ENCODE data around the gene TANC1.

TANC1 gene

GRCh38 chr2:159160412-159160811 lies 192.0 kb downstream of the TANC1 start:
- Histone ChIP-seq H3K9ac (ENCODE audit: low read length) (no peak overlapping the region), H3K9me3 (ENCODE audit: control insufficient read depth, insufficient read depth, low read depth, low read length) (no peaks in the 10 kb centered on the region), H3K27ac (ENCODE audit: low read depth, low read length) (no peak overlapping the region), H3K4me1 (ENCODE audit: control insufficient read depth, insufficient read depth, low read length) (peaks cover 3% of the 10 kb centered on the region; the same call in 1 of the 2 replicates), H3K27me3 (ENCODE audit: control insufficient read depth, insufficient read depth, low read length) (no peaks in the 10 kb centered on the region), H3K4me3 (ENCODE audit: low read depth, low read length) (no peak overlapping the region), H3K36me3 (ENCODE audit: control insufficient read depth, insufficient read depth, low read length) (peaks cover 4% of the 10 kb centered on the region; the same call in 1 of the 2 replicates)

DNA sequence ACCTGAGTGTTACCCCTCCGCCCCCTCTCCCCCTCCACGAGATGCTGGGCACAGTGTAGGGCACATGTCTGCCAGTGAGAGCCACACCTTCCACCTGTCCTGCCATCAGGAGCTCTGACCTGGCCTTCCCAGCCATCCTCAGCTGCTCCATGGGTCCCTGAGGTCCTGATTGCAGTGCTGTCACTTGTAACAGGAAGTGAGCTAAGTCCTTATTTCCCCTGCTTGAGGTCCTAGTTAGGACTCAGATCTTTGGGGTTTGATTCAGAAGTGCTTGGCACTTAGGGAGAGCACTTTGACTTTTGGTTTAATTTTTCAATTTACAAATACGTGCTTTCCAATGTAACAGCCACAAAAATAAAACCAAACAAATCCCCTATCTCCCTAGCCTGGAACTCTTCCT lies 192.5 kb downstream of the TANC1 start:
- no peaks in the 10 kb centered on the region for H3K4me1 ChIP-seq (ENCODE audit: control insufficient read depth, insufficient read depth, low read length)
- H3K36me3 ChIP-seq (ENCODE audit: control insufficient read depth, insufficient read depth, low read length), result peaks cover 4% of the 10 kb centered on the region; the same call in 1 of the 2 replicates
- no peaks in the 10 kb centered on the region for H3K9me3 ChIP-seq (ENCODE audit: control insufficient read depth, insufficient read depth, low read depth, low read length)
- H3K27ac ChIP-seq (ENCODE audit: low read depth, low read length), result no peak overlapping the region
- no peak overlapping the region for H3K9ac ChIP-seq (ENCODE audit: low read length)
- H3K27me3 ChIP-seq (ENCODE audit: control insufficient read depth, insufficient read depth, low read length), result no peaks in the 10 kb centered on the region
- H3K4me3 ChIP-seq (ENCODE audit: low read depth, low read length), result no peak overlapping the region

DNA sequence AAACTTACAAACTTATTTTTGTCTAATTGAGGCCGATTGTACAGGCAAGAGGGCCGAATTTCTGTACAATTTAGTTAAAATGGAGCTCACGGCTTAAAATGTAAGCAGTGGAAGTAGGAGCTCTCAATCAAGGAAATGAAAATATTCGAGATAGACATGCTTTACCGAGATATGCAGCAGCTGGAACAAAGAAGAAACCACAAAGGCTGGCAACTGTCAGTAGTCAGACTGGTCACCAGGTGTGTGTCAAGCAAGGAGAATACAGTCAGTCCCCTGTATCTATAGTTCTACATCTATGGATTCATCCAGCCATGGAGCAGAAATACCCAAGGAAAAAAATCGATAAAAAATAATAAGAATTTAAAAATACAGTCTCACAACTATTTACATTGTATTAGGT lies 195.5 kb downstream of the TANC1 start:
- no peaks in the 10 kb centered on the region for H3K4me1 ChIP-seq (ENCODE audit: control insufficient read depth, insufficient read depth, low read length)
- no peak overlapping the region for H3K4me3 ChIP-seq (ENCODE audit: low read depth, low read length)
- H3K36me3 ChIP-seq (ENCODE audit: control insufficient read depth, insufficient read depth, low read length), result peaks cover 4% of the 10 kb centered on the region; the same call in 1 of the 2 replicates
- no peaks in the 10 kb centered on the region for H3K27me3 ChIP-seq (ENCODE audit: control insufficient read depth, insufficient read depth, low read length)
- peaks cover 5% of the 10 kb centered on the region; the same call in 1 of the 2 replicates for H3K9me3 ChIP-seq (ENCODE audit: control insufficient read depth, insufficient read depth, low read depth, low read length)
- H3K27ac ChIP-seq (ENCODE audit: low read depth, low read length), result no peak overlapping the region
- H3K9ac ChIP-seq (ENCODE audit: low read length), result no peak overlapping the region

GRCh38 chr2:159164457-159164911 lies 196.0 kb downstream of the TANC1 start:
- Histone ChIP-seq H3K4me3 (ENCODE audit: low read depth, low read length) (no peak overlapping the region), H3K27me3 (ENCODE audit: control insufficient read depth, insufficient read depth, low read length) (no peaks in the 10 kb centered on the region), H3K9ac (ENCODE audit: low read length) (no peak overlapping the region), H3K36me3 (ENCODE audit: control insufficient read depth, insufficient read depth, low read length) (peaks cover 7% of the 10 kb centered on the region; the same call in 1 of the 2 replicates), H3K27ac (ENCODE audit: low read depth, low read length) (no peak overlapping the region), H3K9me3 (ENCODE audit: control insufficient read depth, insufficient read depth, low read depth, low read length) (peaks cover 5% of the 10 kb centered on the region; the same call in 1 of the 2 replicates), H3K4me1 (ENCODE audit: control insufficient read depth, insufficient read depth, low read length) (no peaks in the 10 kb centered on the region)

DNA sequence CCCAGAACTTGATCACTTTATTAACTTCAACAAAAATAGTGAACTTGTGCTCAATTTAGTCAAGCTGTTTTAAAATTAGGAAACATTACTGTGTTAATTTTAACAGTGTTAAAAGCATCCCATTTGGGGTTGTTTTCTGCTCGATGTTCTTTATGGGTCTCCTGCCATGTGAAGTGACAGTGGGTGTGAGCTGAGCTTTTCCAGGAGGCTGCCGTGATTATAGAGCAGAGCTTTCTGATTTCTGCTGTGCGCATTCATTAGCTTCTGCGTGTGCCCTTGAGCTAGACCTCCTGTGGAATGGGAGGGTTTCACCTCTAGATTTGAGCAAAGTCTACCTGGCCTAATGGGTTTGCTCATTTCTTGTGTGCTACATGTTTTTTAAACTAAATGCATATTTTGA lies 196.6 kb downstream of the TANC1 start:
- Histone ChIP-seq H3K4me3 (ENCODE audit: low read depth, low read length) (no peak overlapping the region), H3K36me3 (ENCODE audit: control insufficient read depth, insufficient read depth, low read length) (peaks cover 7% of the 10 kb centered on the region; the same call in 1 of the 2 replicates), H3K4me1 (ENCODE audit: control insufficient read depth, insufficient read depth, low read length) (no peaks in the 10 kb centered on the region), H3K27ac (ENCODE audit: low read depth, low read length) (no peak overlapping the region), H3K9ac (ENCODE audit: low read length) (no peak overlapping the region), H3K27me3 (ENCODE audit: control insufficient read depth, insufficient read depth, low read length) (no peaks in the 10 kb centered on the region), H3K9me3 (ENCODE audit: control insufficient read depth, insufficient read depth, low read depth, low read length) (peaks cover 5% of the 10 kb centered on the region; the same call in 1 of the 2 replicates)

DNA sequence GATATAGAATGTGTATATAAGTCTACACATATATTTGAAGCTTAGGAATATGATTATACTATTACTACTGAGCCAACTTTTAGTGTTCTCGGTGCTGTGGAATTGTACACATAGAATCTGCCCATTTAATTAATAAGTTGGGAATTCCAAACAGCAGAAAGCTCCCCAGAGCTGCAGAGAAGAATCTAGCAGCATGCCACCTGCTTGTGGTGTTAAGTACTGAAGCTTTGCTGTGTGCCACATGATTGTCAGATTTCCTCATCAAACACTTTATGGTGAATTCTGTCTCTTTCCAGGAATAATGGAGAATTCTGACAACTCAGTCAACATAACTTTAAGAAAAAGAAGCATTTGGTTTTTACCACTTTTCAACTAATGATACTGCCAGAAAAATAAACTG lies 200.3 kb downstream of the TANC1 start:
- no peak overlapping the region for H3K4me3 ChIP-seq (ENCODE audit: low read depth, low read length)
- H3K27ac ChIP-seq (ENCODE audit: low read depth, low read length), result no peak overlapping the region
- peaks cover 14% of the 10 kb centered on the region for H3K36me3 ChIP-seq (ENCODE audit: control insufficient read depth, insufficient read depth, low read length)

GRCh38 chr2:159169187-159169586 lies 200.7 kb downstream of the TANC1 start:
- no peaks in the 10 kb centered on the region for H3K4me1 ChIP-seq (ENCODE audit: control insufficient read depth, insufficient read depth, low read length)
- H3K27me3 ChIP-seq (ENCODE audit: control insufficient read depth, insufficient read depth, low read length), result no peaks in the 10 kb centered on the region
- H3K36me3 ChIP-seq (ENCODE audit: control insufficient read depth, insufficient read depth, low read length), result peaks cover 14% of the 10 kb centered on the region
- no peak overlapping the region for H3K4me3 ChIP-seq (ENCODE audit: low read depth, low read length)
- H3K27ac ChIP-seq (ENCODE audit: low read depth, low read length), result no peak overlapping the region
- no peak overlapping the region for H3K9ac ChIP-seq (ENCODE audit: low read length)
- H3K9me3 ChIP-seq (ENCODE audit: control insufficient read depth, insufficient read depth, low read depth, low read length), result peaks cover 5% of the 10 kb centered on the region; the same call in 1 of the 2 replicates

More for the DNA sequence above, 200.3 kb downstream of the TANC1 start:
- Histone ChIP-seq H3K4me1 (ENCODE audit: control insufficient read depth, insufficient read depth, low read length) (no peaks in the 10 kb centered on the region), H3K9ac (ENCODE audit: low read length) (no peak overlapping the region), H3K9me3 (ENCODE audit: control insufficient read depth, insufficient read depth, low read depth, low read length) (peaks cover 5% of the 10 kb centered on the region; the same call in 1 of the 2 replicates), H3K27me3 (ENCODE audit: control insufficient read depth, insufficient read depth, low read length) (no peaks in the 10 kb centered on the region)

DNA sequence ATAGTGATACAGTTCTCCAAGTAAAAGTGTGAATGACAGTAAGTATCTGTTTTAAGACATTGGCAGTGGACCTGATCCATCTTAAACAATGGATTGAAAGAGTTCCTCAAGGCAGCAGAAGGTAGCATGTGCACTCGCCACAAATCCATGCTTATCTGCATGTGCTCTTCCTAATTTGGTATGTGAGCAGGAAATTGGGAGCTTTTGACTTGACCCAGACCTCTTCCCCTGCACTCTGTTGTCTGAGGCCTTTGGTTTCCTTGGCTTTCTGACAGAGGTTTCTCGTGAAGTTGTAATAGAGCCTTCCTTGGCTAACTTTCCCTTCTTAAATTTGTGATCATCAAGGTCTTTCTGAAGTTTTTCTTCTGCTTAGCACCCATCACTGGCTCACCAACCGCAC lies 204.0 kb downstream of the TANC1 start:
- Histone ChIP-seq H3K27ac (ENCODE audit: low read depth, low read length) (no peak overlapping the region), H3K36me3 (ENCODE audit: control insufficient read depth, insufficient read depth, low read length) (peaks cover 14% of the 10 kb centered on the region), H3K27me3 (ENCODE audit: control insufficient read depth, insufficient read depth, low read length) (no peaks in the 10 kb centered on the region), H3K9me3 (ENCODE audit: control insufficient read depth, insufficient read depth, low read depth, low read length) (no peaks in the 10 kb centered on the region), H3K4me1 (ENCODE audit: control insufficient read depth, insufficient read depth, low read length) (no peaks in the 10 kb centered on the region), H3K4me3 (ENCODE audit: low read depth, low read length) (no peak overlapping the region), H3K9ac (ENCODE audit: low read length) (no peak overlapping the region)

DNA sequence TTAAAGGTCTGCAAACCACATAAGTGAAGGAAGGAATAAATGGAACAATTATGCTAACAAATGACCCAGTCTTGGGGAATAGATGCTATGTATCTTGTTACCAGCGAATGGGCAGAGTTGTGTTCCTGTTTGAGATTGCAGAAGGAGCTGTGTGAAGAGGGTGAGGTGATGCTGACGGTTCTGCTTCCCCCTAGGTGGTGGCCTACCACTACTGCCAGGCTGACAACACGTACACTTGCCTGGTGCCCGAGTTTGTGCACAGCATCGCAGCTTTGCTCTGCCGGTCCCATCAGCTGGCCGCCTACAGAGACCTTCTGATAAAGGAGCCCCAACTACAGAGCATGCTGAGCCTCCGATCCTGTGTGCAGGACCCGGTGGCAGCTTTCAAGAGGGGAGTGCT lies 206.3 kb downstream of the TANC1 start:
- Histone ChIP-seq H3K4me1 (ENCODE audit: control insufficient read depth, insufficient read depth, low read length) (no peaks in the 10 kb centered on the region), H3K36me3 (ENCODE audit: control insufficient read depth, insufficient read depth, low read length) (peaks cover 21% of the 10 kb centered on the region), H3K27me3 (ENCODE audit: control insufficient read depth, insufficient read depth, low read length) (no peaks in the 10 kb centered on the region), H3K9ac (ENCODE audit: low read length) (no peak overlapping the region), H3K9me3 (ENCODE audit: control insufficient read depth, insufficient read depth, low read depth, low read length) (no peaks in the 10 kb centered on the region), H3K4me3 (ENCODE audit: low read depth, low read length) (no peak overlapping the region), H3K27ac (ENCODE audit: low read depth, low read length) (no peak overlapping the region)

DNA sequence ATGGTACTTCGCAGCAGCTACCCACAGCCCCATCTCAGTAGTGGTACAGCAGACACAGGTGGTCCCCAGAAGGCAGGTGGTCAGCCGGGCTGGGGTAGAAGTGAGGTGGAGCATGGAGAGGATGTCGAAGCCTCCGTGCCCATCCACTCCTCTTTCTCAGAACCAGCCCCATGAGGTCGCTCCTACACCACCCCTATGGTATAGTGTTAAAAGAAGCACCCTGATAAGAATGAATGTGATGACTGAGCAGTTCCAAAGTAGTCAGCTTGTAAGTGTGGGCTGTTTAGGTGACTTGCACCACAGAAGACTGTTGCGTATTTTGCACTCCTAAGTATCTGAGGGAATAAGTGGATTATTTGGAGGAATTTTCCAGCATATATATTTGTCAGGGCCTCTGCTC lies 206.7 kb downstream of the TANC1 start:
- H3K27me3 ChIP-seq (ENCODE audit: control insufficient read depth, insufficient read depth, low read length), result no peaks in the 10 kb centered on the region
- H3K9me3 ChIP-seq (ENCODE audit: control insufficient read depth, insufficient read depth, low read depth, low read length), result no peaks in the 10 kb centered on the region
- H3K4me1 ChIP-seq (ENCODE audit: control insufficient read depth, insufficient read depth, low read length), result no peaks in the 10 kb centered on the region
- no peak overlapping the region for H3K9ac ChIP-seq (ENCODE audit: low read length)
- no peak overlapping the region for H3K4me3 ChIP-seq (ENCODE audit: low read depth, low read length)
- H3K27ac ChIP-seq (ENCODE audit: low read depth, low read length), result no peak overlapping the region
- peaks cover 23% of the 10 kb centered on the region for H3K36me3 ChIP-seq (ENCODE audit: control insufficient read depth, insufficient read depth, low read length)

GRCh38 chr2:159175927-159176326 lies 207.5 kb downstream of the TANC1 start:
- Histone ChIP-seq H3K36me3 (ENCODE audit: control insufficient read depth, insufficient read depth, low read length) (peaks cover 19% of the 10 kb centered on the region), H3K27me3 (ENCODE audit: control insufficient read depth, insufficient read depth, low read length) (no peaks in the 10 kb centered on the region), H3K9me3 (ENCODE audit: control insufficient read depth, insufficient read depth, low read depth, low read length) (no peaks in the 10 kb centered on the region), H3K4me1 (ENCODE audit: control insufficient read depth, insufficient read depth, low read length) (no peaks in the 10 kb centered on the region), H3K9ac (ENCODE audit: low read length) (no peak overlapping the region), H3K4me3 (ENCODE audit: low read depth, low read length) (no peak overlapping the region), H3K27ac (ENCODE audit: low read depth, low read length) (no peak overlapping the region)

Measured in HUES6 (cell line).